Measurements from ENCODE around the gene HACD4. TPM values are rescaled to one million over a fixed set of nuclear protein-coding genes. Genes with fewer than 3 reads are reported as not detected.
A peak's percentile ranks its signal among the peaks of the same experiment; 100 is the strongest.

The HACD4 gene
- total and polyA plus RNA-seq, 2 experiments from 2014 or later = 1.7 to 2.5 TPM

GRCh38 chr9:21031808-21032183 lies 356 bp upstream of the HACD4 start:
- no peak overlapping the region for H3K27ac Mint-ChIP-seq
- Histone ChIP-seq H3F3A (replicated peaks; ENCODE audit: low read depth) (peaks cover 5% of the 10 kb centered on the region; the same call in 1 of the 2 replicates), H3K27me3 (ENCODE audit: insufficient read depth) (peaks cover 8% of the 10 kb centered on the region; the same call in 1 of the 2 replicates), H3K36me3 (ENCODE audit: insufficient read depth) (no peaks in the 10 kb centered on the region), H3K27ac (ENCODE audit: low read depth) (no peak overlapping the region), H3K79me2 (replicated peaks; ENCODE audit: insufficient read depth) (no peaks in the 10 kb centered on the region), H3K9me2 (ENCODE audit: insufficient read depth) (no peaks in the 10 kb centered on the region), H4K20me1 (replicated peaks; ENCODE audit: insufficient read depth) (no peaks in the 10 kb centered on the region), H3K4me1 (ENCODE audit: insufficient read depth) (peaks cover 21% of the 10 kb centered on the region), H2AFZ (peak overlapping the region; percentile 92), H3K4me3 (peak overlapping the region; percentile 55), H3K4me2 (peak overlapping the region; percentile 79)
- H3K4me1 Mint-ChIP-seq = peaks cover 8% of the 10 kb centered on the region
- DNase-seq (ENCODE audit: low spot score) (no peak), ATAC-seq (no peak)
- H3K36me3 Mint-ChIP-seq (ENCODE audit: low read depth) = no peaks in the 10 kb centered on the region
- peaks cover 12% of the 10 kb centered on the region for H3K27me3 Mint-ChIP-seq (ENCODE audit: insufficient read depth, low read depth, poor library complexity)
- H3K4me3 Mint-ChIP-seq = peak overlapping the region; percentile 61
- no peak for TF ChIP-seq CREB1 (CRISPR knock-in tag; IDR thresholded peaks at IDR 0.05; ENCODE audit: low read depth)
- no peaks in the 10 kb centered on the region for H3K9me3 Mint-ChIP-seq

GRCh38 chr9:21030389-21031035 lies 928 bp downstream of the HACD4 start:
- H3K27ac ChIP-seq (ENCODE audit: low read depth) = 0 out of 2 replicates have a peak overlapping the region, but pooled peaks have one; percentile 47
- peak overlapping the region; percentile 55 for H3K4me3 ChIP-seq
- peak overlapping the region; percentile 79 for H3K4me2 ChIP-seq
- Mint-ChIP-seq H3K4me3 (no peak overlapping the region), H3K27ac (no peak overlapping the region), H3K27me3 (ENCODE audit: insufficient read depth, low read depth, poor library complexity) (peaks cover 11% of the 10 kb centered on the region), H3K36me3 (ENCODE audit: low read depth) (no peaks in the 10 kb centered on the region), H3K4me1 (peaks cover 4% of the 10 kb centered on the region; the same call in 2 of the 3 replicates), H3K9me3 (no peaks in the 10 kb centered on the region)
- peaks cover 8% of the 10 kb centered on the region; the same call in 1 of the 2 replicates for H3K27me3 ChIP-seq (ENCODE audit: insufficient read depth)
- peak overlapping the region; percentile 92 for H2AFZ ChIP-seq
- no peaks in the 10 kb centered on the region for H3K79me2 ChIP-seq (replicated peaks; ENCODE audit: insufficient read depth)
- H3K36me3 ChIP-seq (ENCODE audit: insufficient read depth) = no peaks in the 10 kb centered on the region
- TF ChIP-seq NANOG (IDR thresholded peaks at IDR 0.05; ENCODE audit: borderline replicate concordance) = no peak
- no peak for TF ChIP-seq EZH2phosphoT487 (IDR thresholded peaks at IDR 0.05; ENCODE audit: unreplicated experiment)
- TF ChIP-seq EZH2 (IDR thresholded peaks at IDR 0.05; ENCODE audit: low read depth, unreplicated experiment) = no peak
- TF ChIP-seq ZNF331 (CRISPR knock-in tag; IDR thresholded peaks at IDR 0.05; ENCODE audit: low read depth) = no peak
- no peak for TF ChIP-seq ZNF114 (CRISPR knock-in tag; IDR thresholded peaks at IDR 0.05)
- no peak for TF ChIP-seq CREB1 (CRISPR knock-in tag; IDR thresholded peaks at IDR 0.05; ENCODE audit: low read depth)
- TF ChIP-seq REST (IDR thresholded peaks at IDR 0.05; ENCODE audit: unreplicated experiment) = no peak
- no peak for TF ChIP-seq CTCF (conservative IDR thresholded peaks at IDR 0.05; ENCODE audit: low read depth in 2 of 2)
- peaks cover 5% of the 10 kb centered on the region; the same call in 1 of the 2 replicates for H3F3A ChIP-seq (replicated peaks; ENCODE audit: low read depth)
- no peaks in the 10 kb centered on the region for H3K9me2 ChIP-seq (ENCODE audit: insufficient read depth)
- DNase-seq (ENCODE audit: low spot score) (peak; percentile 39), ATAC-seq (peak; percentile 24)
- H3K4me1 ChIP-seq (ENCODE audit: insufficient read depth) = peaks cover 21% of the 10 kb centered on the region
- no peaks in the 10 kb centered on the region for H4K20me1 ChIP-seq (replicated peaks; ENCODE audit: insufficient read depth)

All from GM23338 (cell line).